Measurements from ENCODE around the gene FURIN.
"Not testable (repeated sequence)": the region's sequence is repeated elsewhere in the genome, so short reads cannot be mapped to it uniquely, and the experiment has no call there.

FURIN gene

GRCh38 chr15:90893175-90894090, 25.0 kb downstream of the FURIN start:
- in situ Hi-C loops (cut with MboI; ENCODE audit: low sequenced_read_pairs), result loop anchor here (25.0 kb wide), 2 partner anchors 181 to 381 kb away; partner anchors contain the start of gene BLM

GRCh38 chr15:90895571-90896117, 27.3 kb downstream of the FURIN start:
- in situ Hi-C loops (cut with MboI; ENCODE audit: low sequenced_read_pairs), result loop anchor here (25.0 kb wide), 2 partner anchors 183 to 383 kb away; partner anchors contain the start of gene BLM

- in situ Hi-C loops (cut with MboI; ENCODE audit: low sequenced_read_pairs), result loop anchor here (25.0 kb wide), 2 partner anchors 185 to 385 kb away; partner anchors contain the start of gene BLM
Observed at GRCh38 chr15:90897131-90897655, 28.8 kb downstream of the FURIN start.

GRCh38 chr15:90901175-90902039, 33.0 kb downstream of the FURIN start:
- in situ Hi-C loops (cut with MboI; ENCODE audit: low sequenced_read_pairs), result no loop called here

- in situ Hi-C loops (cut with MboI; ENCODE audit: low sequenced_read_pairs), result no loop called here
Observed at GRCh38 chr15:90902040-90902839, 33.9 kb downstream of the FURIN start.

GRCh38 chr15:90902840-90903732, 34.7 kb downstream of the FURIN start, which contains the start of gene MAN2A2:
Gene MAN2A2, plus strand, starts transcription at chr15:90903302. Its CDS starts 906 bp downstream, at chr15:90904208.
- in situ Hi-C loops (cut with MboI; ENCODE audit: low sequenced_read_pairs), result no loop called here

- in situ Hi-C loops (cut with MboI; ENCODE audit: low sequenced_read_pairs), result no loop called here
Observed at GRCh38 chr15:90903733-90904536, 35.5 kb downstream of the FURIN start.

GRCh38 chr15:90904746-90905145, 36.4 kb downstream of the FURIN start:
- in situ Hi-C loops (cut with MboI; ENCODE audit: low sequenced_read_pairs), result no loop called here

- in situ Hi-C loops (cut with MboI; ENCODE audit: low sequenced_read_pairs), result no loop called here
Observed at GRCh38 chr15:90905306-90906180, 37.2 kb downstream of the FURIN start.

- in situ Hi-C loops (cut with MboI; ENCODE audit: low sequenced_read_pairs), result no loop called here
Observed at GRCh38 chr15:90906181-90906849, 37.9 kb downstream of the FURIN start.

- in situ Hi-C loops (cut with MboI; ENCODE audit: low sequenced_read_pairs), result no loop called here
Observed at GRCh38 chr15:90907051-90907660, 38.8 kb downstream of the FURIN start.

- in situ Hi-C loops (cut with MboI; ENCODE audit: low sequenced_read_pairs), result no loop called here
Observed at GRCh38 chr15:90907838-90908507, 39.6 kb downstream of the FURIN start.

GRCh38 chr15:90909449-90909848, 41.1 kb downstream of the FURIN start:
- in situ Hi-C loops (cut with MboI; ENCODE audit: low sequenced_read_pairs), result not testable (repeated sequence)

- in situ Hi-C loops (cut with MboI; ENCODE audit: low sequenced_read_pairs), result no loop called here
Observed at GRCh38 chr15:90909976-90910375, 41.6 kb downstream of the FURIN start.

- in situ Hi-C loops (cut with MboI; ENCODE audit: low sequenced_read_pairs), result no loop called here
Observed at GRCh38 chr15:90910441-90911301, 42.3 kb downstream of the FURIN start.
